Subcutaneous adipose tissue (tissue), 4 donors: ENCODE measurements around the gene PSMB10. TPM values are rescaled to one million over a fixed set of nuclear protein-coding genes. Genes with fewer than 3 reads are reported as not detected.

ENCODE experiments used
- total RNA-seq, 4 donors: library from RNA; depleted of rRNA; stranded (reverse); fragments of >200 nt; gene quantifications; one replicate each; pipeline ENCODE4 v1.1.0, GENCODE V29; 2016
- TF ChIP-seq, protein P1 (sequence below): fragments of 450-650 bp; IDR thresholded peaks from one replicate; pipeline ENCODE4 v1.5.1; 2016; ENCODE audit warnings: low read depth, mild to moderate bottlenecking, control low read depth, antibody characterized with exemption, moderate library complexity

PSMB10 gene
- total RNA-seq, 4 donors from 2014 or later: 10.3 to 45.8 (median 39.9) TPM

- TF ChIP-seq, protein P1, sequence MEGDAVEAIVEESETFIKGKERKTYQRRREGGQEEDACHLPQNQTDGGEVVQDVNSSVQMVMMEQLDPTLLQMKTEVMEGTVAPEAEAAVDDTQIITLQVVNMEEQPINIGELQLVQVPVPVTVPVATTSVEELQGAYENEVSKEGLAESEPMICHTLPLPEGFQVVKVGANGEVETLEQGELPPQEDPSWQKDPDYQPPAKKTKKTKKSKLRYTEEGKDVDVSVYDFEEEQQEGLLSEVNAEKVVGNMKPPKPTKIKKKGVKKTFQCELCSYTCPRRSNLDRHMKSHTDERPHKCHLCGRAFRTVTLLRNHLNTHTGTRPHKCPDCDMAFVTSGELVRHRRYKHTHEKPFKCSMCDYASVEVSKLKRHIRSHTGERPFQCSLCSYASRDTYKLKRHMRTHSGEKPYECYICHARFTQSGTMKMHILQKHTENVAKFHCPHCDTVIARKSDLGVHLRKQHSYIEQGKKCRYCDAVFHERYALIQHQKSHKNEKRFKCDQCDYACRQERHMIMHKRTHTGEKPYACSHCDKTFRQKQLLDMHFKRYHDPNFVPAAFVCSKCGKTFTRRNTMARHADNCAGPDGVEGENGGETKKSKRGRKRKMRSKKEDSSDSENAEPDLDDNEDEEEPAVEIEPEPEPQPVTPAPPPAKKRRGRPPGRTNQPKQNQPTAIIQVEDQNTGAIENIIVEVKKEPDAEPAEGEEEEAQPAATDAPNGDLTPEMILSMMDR: no peak
Measured at GRCh38 chr16:67966549-67967182, 30.0 kb upstream of the PSMB10 start.

DNA sequence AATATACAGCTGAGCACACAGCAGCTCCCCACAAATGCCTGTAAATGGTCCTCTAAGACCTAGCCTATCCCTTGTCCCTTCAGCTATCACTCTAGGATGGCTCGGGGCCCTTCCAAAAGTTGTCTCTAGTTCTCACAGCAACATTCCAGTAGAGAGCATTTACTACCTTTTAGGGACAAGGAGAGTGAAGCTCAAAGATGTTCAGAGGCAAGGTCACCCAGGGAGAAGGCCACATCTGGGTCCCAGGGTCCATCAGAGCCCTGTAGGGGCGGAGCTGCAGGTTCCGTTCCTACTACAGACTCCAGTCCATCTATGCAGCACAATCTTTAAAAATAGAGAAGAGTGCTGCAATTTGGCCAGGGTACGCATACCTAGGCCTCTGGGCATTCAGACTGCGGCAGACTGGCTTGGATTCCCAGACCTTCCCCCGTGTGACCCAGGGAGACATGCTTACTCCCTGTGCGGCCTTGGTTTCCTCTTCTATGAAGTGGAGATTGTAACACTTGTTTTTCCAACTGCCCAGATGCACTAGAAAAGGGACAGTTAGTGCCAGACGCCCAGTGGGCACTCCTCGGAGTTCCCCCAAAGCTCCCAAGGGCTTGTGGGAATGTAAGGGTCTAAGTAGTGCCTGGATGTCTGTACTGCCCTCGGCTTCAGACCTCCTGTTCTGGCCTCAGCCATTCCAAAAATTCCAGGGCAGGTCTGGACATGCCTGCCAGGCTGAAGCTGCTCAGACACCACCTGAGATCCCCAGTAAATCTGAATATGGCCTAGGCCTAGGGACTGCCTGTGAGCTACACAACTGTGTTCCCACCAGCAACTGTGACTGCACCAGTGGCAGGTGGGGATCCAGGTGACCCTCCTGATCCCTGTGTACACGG is 29.3 kb upstream of the PSMB10 start:
- TF ChIP-seq, protein P1: no peak

DNA sequence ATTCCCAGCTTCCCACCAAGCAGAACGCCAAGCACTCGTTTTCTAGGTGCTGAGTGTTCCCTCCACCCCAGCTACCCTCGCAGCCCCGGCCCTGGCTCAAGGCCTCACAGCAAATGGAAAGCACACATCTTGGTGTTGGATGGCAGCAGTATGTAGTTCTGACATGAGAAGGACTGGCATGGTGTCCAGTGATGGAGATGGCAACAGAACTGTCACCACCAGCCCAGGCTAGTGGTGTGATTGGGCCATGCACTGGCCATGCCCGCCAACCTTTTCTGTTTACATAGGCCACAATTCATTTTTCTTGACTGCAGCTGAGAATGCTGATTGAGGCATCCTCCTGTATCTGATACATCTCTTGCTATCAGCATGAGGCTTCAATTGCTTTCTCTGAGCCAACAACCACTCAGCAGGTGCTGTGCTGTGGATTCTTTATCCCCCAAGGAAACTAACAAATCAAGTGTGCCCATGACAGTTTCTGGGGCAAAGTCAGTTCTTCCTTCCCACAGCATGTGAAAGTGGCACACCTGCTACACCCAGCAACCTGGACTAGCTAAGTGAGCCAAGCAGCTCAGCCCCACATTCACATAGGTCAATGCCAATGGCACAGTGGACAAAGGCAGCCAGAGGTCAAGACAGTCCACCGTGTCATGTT is 28.0 kb upstream of the PSMB10 start:
- TF ChIP-seq, protein P1: no peak

DNA sequence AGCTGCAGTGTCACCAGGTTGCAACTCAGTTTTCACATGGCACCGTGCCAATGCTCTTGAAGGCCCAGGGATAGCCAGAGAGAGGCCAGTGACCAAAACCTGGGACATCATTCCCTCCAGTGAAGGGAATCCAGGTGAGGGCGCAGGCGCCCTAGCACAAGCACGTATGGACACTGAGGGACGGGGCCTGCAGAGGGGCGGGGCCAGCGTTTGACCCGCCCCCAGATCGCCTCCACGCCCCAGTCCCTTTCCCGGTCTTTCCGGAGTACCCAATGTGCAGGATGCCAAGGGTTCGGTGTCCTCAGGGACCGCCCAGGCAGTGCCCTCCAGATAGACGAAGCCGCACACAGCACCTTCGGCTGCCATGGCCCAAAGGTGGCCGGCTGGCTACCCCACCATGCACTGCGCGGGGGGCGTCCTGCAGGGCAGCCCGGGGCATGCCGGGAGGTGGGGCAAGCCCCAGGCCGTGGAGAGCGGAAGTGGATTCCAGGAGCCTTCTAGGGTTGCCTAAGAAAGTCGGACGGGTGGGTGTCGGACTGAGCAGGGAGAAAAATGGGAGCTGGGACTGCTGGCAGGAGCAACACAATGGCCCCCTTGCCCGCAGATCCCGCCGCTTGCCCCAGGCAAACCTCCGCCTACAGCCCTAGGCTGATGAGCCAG is 27.1 kb upstream of the PSMB10 start:
- TF ChIP-seq, protein P1: no peak

DNA sequence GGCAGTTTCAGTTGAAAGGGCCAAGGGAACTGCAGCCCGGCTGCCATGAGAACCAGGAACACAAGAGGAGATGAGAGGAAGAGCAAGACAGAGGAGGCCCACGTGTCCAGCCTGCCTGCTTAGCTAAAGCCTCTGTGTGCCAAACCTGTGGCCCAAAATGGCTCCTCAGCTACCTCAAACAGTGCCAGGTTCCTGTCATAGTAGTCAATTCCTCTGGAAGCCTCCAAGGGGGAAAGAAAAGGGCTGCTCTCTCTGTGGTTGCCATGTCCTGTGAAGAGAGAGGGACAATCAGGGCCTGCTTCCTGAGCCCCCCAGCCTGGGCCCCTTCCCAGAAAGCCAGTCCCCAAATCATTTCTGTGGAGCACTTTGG is 26.6 kb upstream of the PSMB10 start:
- TF ChIP-seq, protein P1: no peak

DNA sequence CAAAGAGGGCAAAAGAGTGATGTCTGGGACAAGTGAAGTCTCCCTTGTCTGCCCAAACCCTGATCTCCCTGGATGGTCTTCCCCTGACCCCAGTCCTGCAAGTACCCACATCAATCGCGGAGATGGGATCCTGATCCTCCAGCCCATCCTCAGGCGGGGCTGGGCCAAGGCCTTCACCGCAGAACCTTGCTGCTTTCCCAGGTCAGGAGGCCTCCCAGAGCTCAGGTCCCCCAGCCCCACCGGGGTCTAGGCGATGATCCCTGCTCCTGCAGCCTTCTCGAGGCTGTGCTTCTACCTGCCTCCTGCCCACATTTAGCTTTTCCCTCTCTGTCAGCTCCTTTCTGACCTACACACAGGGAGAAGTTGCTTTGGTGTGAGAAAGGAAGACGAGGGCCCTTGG is 25.5 kb upstream of the PSMB10 start:
- TF ChIP-seq, protein P1: no peak
